Endothelial cell of umbilical vein (primary cell): ENCODE measurements around the gene AIDA. TPM values are rescaled to one million over a fixed set of nuclear protein-coding genes. Genes with fewer than 3 reads are reported as not detected.

Source experiments
- BruUV-seq: library from RNA; stranded (reverse); fragments of 400-500 nt; replicated peaks from 2 replicates; lab custom pipeline; 2021; lab: Mats Ljungman, UMichigan
- CTCF ChIA-PET: fragments of 300-600, 350-600 bp; sonication (Branson Sonifier 250); formaldehyde crosslinking; loops from one replicate; lab custom pipeline; 2021; ENCODE audit warnings: antibody characterized with exemption, inconsistent platforms; lab: Charles Lee
- POLR2A ChIA-PET: fragments of 300-600, 350-600 bp; sonication (Branson Sonifier 250); formaldehyde crosslinking; loops from one replicate; lab custom pipeline; 2021; ENCODE audit warnings: antibody characterized with exemption, inconsistent platforms; lab: Charles Lee
- DNase-seq: peaks from one replicate; pipeline ENCODE4 v3.0.0-alpha.2; 2011; ENCODE audit warnings: low read depth, low spot score
- FAIRE-seq: peaks from 2 replicates; lab custom pipeline; 2011; peaks lifted over from hg19 to GRCh38; lab: Jason Lieb, UNC
- H2AFZ ChIP-seq: 2 replicates; pipeline ENCODE4 v1.6.0; 2012; ENCODE audit warnings: low read depth, low read length, control low read depth, inconsistent platforms
- H3K27ac ChIP-seq: 2 replicates; pipeline ENCODE4 v1.5.1; 2011; ENCODE audit warnings: low read depth, mild to moderate bottlenecking, control low read depth, low read length, moderate library complexity; ENCODE audit not compliant: insufficient read depth
- H3K27me3 ChIP-seq, 2 experiments: 2 replicates each; pipeline versions ENCODE4 v1.6.0 to v1.6.1; 2011; ENCODE audit warnings: low read length in 2 of 2, mixed read lengths in 1 of 2; ENCODE audit not compliant: control insufficient read depth in 2 of 2, insufficient read depth in 2 of 2
- H3K36me3 ChIP-seq, 2 experiments: 2 replicates in 1 of 2; 3 replicates in 1 of 2; pipeline ENCODE4 v1.5.1; 2011; ENCODE audit warnings: low read length in 2 of 2, mild to moderate bottlenecking in 1 of 2, moderate library complexity in 1 of 2; ENCODE audit not compliant: control insufficient read depth in 2 of 2, insufficient read depth in 2 of 2; ENCODE audit errors: extremely low read depth in 1 of 2
- H3K4me1 ChIP-seq: 3 replicates; pipeline ENCODE4 v1.5.1; 2011; ENCODE audit warnings: mild to moderate bottlenecking, low read length; ENCODE audit not compliant: control insufficient read depth, insufficient read depth; ENCODE audit errors: extremely low read depth
- H3K4me2 ChIP-seq: 2 replicates; pipeline ENCODE4 v1.6.1; 2011; ENCODE audit warnings: low read length, control low read depth, mixed read lengths; ENCODE audit not compliant: insufficient read depth
- H3K4me3 ChIP-seq, 3 experiments: fragments of 200-600 bp in 1 of 3; sonication (generic), shearing (Covaris generic) in 1 of 3; replicated peaks in 1 of 3; 2 replicates each; pipeline ENCODE4 v1.5.1; 2011 to 2016; ENCODE audit warnings: control low read depth in 3 of 3, low read length in 3 of 3, mild to moderate bottlenecking in 2 of 3, inconsistent platforms in 1 of 3, low read depth in 1 of 3, moderate library complexity in 1 of 3; ENCODE audit not compliant: insufficient read depth in 1 of 3
- H3K79me2 ChIP-seq: 2 replicates; pipeline ENCODE4 v1.6.0; 2012; ENCODE audit warnings: low read length, inconsistent platforms; ENCODE audit not compliant: control insufficient read depth, insufficient read depth
- H3K9ac ChIP-seq: replicated peaks from 2 replicates; pipeline ENCODE3; 2011; ENCODE audit warnings: low read length, control low read depth; ENCODE audit not compliant: insufficient read depth; ENCODE audit errors: extremely low read depth
- H3K9me1 ChIP-seq: replicated peaks from 3 replicates; pipeline ENCODE4 v1.6.0; 2011; ENCODE audit warnings: mild to moderate bottlenecking, low read length; ENCODE audit not compliant: control insufficient read depth, insufficient read depth; ENCODE audit errors: extremely low read depth
- H3K9me3 ChIP-seq: replicated peaks from 2 replicates; pipeline ENCODE4 v1.5.1; 2012; ENCODE audit warnings: low read length, inconsistent platforms; ENCODE audit not compliant: control insufficient read depth, insufficient read depth
- H4K20me1 ChIP-seq: replicated peaks from 2 replicates; pipeline ENCODE3; 2011; ENCODE audit warnings: mild to moderate bottlenecking, low read length; ENCODE audit not compliant: control insufficient read depth, insufficient read depth; ENCODE audit errors: extremely low read depth
- EZH2 ChIP-seq: IDR thresholded peaks from 2 replicates; pipeline ENCODE4 v1.6.1; 2012; ENCODE audit warnings: borderline replicate concordance, low read depth, mild to moderate bottlenecking, moderate library complexity, low read length, inconsistent platforms; ENCODE audit not compliant: severe bottlenecking
- FOS ChIP-seq: IDR thresholded peaks from 2 replicates; pipeline ENCODE4 v1.6.1; 2011; ENCODE audit warnings: mild to moderate bottlenecking, low read length, moderate library complexity, borderline replicate concordance; ENCODE audit not compliant: insufficient read depth
- GATA2 ChIP-seq: IDR thresholded peaks from 2 replicates; pipeline ENCODE4 v1.7.0; 2011; ENCODE audit warnings: low read depth, mild to moderate bottlenecking, moderate library complexity, mixed read lengths, low read length; ENCODE audit not compliant: insufficient read length, insufficient read depth
- JUN ChIP-seq: IDR thresholded peaks from 2 replicates; pipeline ENCODE4 v1.6.1; 2011; ENCODE audit warnings: borderline replicate concordance, low read depth; ENCODE audit not compliant: insufficient read length, insufficient read depth
- MYC ChIP-seq: IDR thresholded peaks from one replicate; pipeline ENCODE4 v1.6.1; 2011; ENCODE audit warnings: mild to moderate bottlenecking, low read depth, low read length
- POLR2A ChIP-seq: IDR thresholded peaks from 2 replicates; pipeline ENCODE4 v1.6.1; 2012; ENCODE audit warnings: low read depth, mild to moderate bottlenecking, control low read depth, low read length
- POLR2AphosphoS5 ChIP-seq: IDR thresholded peaks from 2 replicates; pipeline ENCODE4 v1.6.1; 2012; ENCODE audit warnings: low read depth, mild to moderate bottlenecking, control low read depth, low read length, moderate library complexity; ENCODE audit not compliant: insufficient read depth
- dilution Hi-C: fragments of 300-500 bp; cut with MboI; formaldehyde crosslinking; loops from one replicate; pipeline ENCODE4 v1.15.0; 2019; ENCODE audit warnings: low sequenced_read_pairs; ENCODE audit not compliant: extremely low pct_ligation_motif_present
- intact Hi-C: fragments of 100-400 bp; cut with micrococcal nuclease; formaldehyde crosslinking; loops from one replicate; pipeline ENCODE4 v1.10.0; 2022
- polyA plus RNA-seq, 4 experiments: library from polyadenylated mRNA; depleted of rRNA in 3 of 4; stranded (reverse) in 3 of 4; unstranded in 1 of 4; fragments of >200 nt; gene quantifications; 2 replicates each; pipeline versions ENCODE4 v1.2.1 to v1.2.3, GENCODE V29; 2011 to 2012; ENCODE audit warnings: missing spikeins in 1 of 4
- total RNA-seq: library from RNA; stranded (reverse); gene quantifications from 2 replicates; pipeline ENCODE4 v1.2.3, GENCODE V29; 2021
- TF ChIP-seq, protein P1 (sequence below): IDR thresholded peaks from 2 replicates; pipeline ENCODE4 v1.6.1; 2011; ENCODE audit not compliant: insufficient read depth, insufficient read length
- TF ChIP-seq, protein P2 (sequence below), 2 donors: IDR thresholded peaks; 1 replicate in 1 of 2; 2 replicates in 1 of 2; pipeline ENCODE4 v1.5.1; 2011; ENCODE audit warnings: low read length in 2 of 2, mild to moderate bottlenecking in 2 of 2, moderate library complexity in 2 of 2, control low read depth in 1 of 2, inconsistent platforms in 1 of 2, low read depth in 1 of 2; ENCODE audit not compliant: insufficient read depth in 1 of 2; ENCODE audit errors: extremely low read depth in 1 of 2

The AIDA gene
- total and polyA plus RNA-seq, 2 donors (not counting 3 experiments of a cell fraction or from before 2014, with no cell fraction given) = 32.8 to 75.4 TPM

DNA sequence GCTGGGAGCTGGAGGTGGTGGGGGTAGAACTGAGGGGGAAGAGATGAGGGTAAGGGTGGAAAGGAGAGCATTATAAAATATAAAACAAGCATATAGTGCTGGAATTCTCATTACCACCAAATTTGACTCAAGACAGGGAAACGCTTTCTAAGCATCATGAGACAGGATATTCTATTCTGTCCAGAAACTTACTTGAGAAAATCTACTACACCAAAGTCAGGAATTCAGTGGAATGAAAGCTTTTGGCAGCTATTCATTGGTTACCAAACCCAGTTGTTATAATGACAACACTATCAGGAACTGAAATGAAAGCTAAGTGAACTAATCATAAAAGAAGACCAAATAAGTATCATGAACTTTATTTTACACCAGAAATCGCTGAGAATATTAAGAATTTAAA is 14.5 kb downstream of the AIDA start:
- Histone ChIP-seq H3K79me2 (peaks cover 34% of the 10 kb centered on the region), H2AFZ (no peak overlapping the region), H3K4me2 (no peak overlapping the region), H3K27ac (no peak overlapping the region), H3K9ac (no peak overlapping the region), H3K27me3 (no peaks in the 10 kb centered on the region), H3K4me3 (no peak overlapping the region), H3K4me1 (no peaks in the 10 kb centered on the region), H3K9me1 (no peaks in the 10 kb centered on the region), H3K9me3 (no peaks in the 10 kb centered on the region), H4K20me1 (no peaks in the 10 kb centered on the region), H3K36me3 (peaks cover 0 to 6% of the 10 kb centered on the region in 2 experiments)
- FAIRE-seq (no peak), DNase-seq (no peak)
- CTCF ChIA-PET = interaction anchor here (0.9 to 1.2 kb wide), 4 partner anchors 18 to 436 kb away, joined by 3 to 4 read pairs (median 3); no protein-coding TSS in a partner anchor
- TF ChIP-seq FOS = no peak
- no peak for TF ChIP-seq JUN
- no peak for TF ChIP-seq GATA2
- POLR2A ChIA-PET = no interaction called here
- dilution Hi-C loops (no loop called here), intact Hi-C loops (no loop called here)
- no TSS peak for BruUV-seq

DNA sequence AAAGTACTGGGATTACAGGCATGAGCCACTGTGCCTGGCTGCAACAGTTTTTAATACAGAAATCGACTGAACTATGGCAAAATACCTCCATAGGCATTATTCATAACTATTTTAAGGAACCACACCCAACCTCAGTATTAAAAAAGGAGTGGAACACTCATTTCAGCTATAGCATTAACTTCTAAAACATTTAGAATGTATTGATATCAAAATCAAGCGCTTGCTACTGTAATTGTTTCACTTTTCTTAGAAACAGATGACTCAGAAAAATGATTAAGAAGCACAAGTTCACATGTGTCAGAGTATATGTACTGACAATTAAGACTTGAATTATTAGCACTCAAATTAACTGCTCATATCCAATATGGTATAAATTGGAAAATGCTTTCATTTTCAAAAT is 15.1 kb downstream of the AIDA start:
- dilution Hi-C loops = no loop called here
- BruUV-seq = no TSS peak
- ChIA-PET CTCF (interaction anchor here (1.1 to 1.2 kb wide), 4 partner anchors 49 to 436 kb away, joined by 3 to 4 read pairs (median 3); no protein-coding TSS in a partner anchor), POLR2A (no interaction called here)
- Histone ChIP-seq H3K4me2 (no peak overlapping the region), H3K27me3 (no peaks in the 10 kb centered on the region), H3K9ac (no peak overlapping the region), H2AFZ (no peak overlapping the region), H3K27ac (no peak overlapping the region), H3K9me1 (no peaks in the 10 kb centered on the region), H3K4me1 (no peaks in the 10 kb centered on the region), H3K79me2 (peaks cover 34% of the 10 kb centered on the region), H3K9me3 (no peaks in the 10 kb centered on the region), H3K36me3 (peaks cover 0 to 6% of the 10 kb centered on the region in 2 experiments), H3K4me3 (no peak overlapping the region), H4K20me1 (no peaks in the 10 kb centered on the region)
- intact Hi-C loops = no loop called here
- DNase-seq (no peak), FAIRE-seq (no peak)
- TF ChIP-seq, protein P1, sequence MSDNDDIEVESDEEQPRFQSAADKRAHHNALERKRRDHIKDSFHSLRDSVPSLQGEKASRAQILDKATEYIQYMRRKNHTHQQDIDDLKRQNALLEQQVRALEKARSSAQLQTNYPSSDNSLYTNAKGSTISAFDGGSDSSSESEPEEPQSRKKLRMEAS = no peak
- TF ChIP-seq EZH2 = no peak
- TF ChIP-seq GATA2 = no peak
- no peak for TF ChIP-seq POLR2A
- no peak for TF ChIP-seq MYC
- TF ChIP-seq POLR2AphosphoS5 = no peak
- TF ChIP-seq, protein P2, sequence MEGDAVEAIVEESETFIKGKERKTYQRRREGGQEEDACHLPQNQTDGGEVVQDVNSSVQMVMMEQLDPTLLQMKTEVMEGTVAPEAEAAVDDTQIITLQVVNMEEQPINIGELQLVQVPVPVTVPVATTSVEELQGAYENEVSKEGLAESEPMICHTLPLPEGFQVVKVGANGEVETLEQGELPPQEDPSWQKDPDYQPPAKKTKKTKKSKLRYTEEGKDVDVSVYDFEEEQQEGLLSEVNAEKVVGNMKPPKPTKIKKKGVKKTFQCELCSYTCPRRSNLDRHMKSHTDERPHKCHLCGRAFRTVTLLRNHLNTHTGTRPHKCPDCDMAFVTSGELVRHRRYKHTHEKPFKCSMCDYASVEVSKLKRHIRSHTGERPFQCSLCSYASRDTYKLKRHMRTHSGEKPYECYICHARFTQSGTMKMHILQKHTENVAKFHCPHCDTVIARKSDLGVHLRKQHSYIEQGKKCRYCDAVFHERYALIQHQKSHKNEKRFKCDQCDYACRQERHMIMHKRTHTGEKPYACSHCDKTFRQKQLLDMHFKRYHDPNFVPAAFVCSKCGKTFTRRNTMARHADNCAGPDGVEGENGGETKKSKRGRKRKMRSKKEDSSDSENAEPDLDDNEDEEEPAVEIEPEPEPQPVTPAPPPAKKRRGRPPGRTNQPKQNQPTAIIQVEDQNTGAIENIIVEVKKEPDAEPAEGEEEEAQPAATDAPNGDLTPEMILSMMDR (IDR thresholded peaks at IDR 0.05; ENCODE audit: extremely low read depth in 1 of 2, insufficient read depth in 1 of 2, low read depth in 1 of 2, low read length in 2 of 2) = no peak
